WI38 (cell line): ENCODE measurements around the gene GCSH.
"Not testable (repeated sequence)": the region's sequence is repeated elsewhere in the genome, so short reads cannot be mapped to it uniquely, and the experiment has no call there.

Experiments
- H3K4me3 ChIP-seq: 2 replicates; pipeline ENCODE4 v1.5.1; 2011; ENCODE audit warnings: low read depth, mild to moderate bottlenecking, control low read depth, low read length
- CTCF ChIP-seq: IDR thresholded peaks from 2 replicates; pipeline ENCODE4 v1.5.1; 2012; ENCODE audit warnings: low read depth, mild to moderate bottlenecking, control low read depth, low read length

GCSH gene

GRCh38 chr16:81117436-81117835 lies 21.2 kb upstream of the GCSH start:
- H3K4me3 ChIP-seq = no peak overlapping the region
- no peak for TF ChIP-seq CTCF

GRCh38 chr16:81116285-81116684 lies 20.1 kb upstream of the GCSH start:
- no peak overlapping the region for H3K4me3 ChIP-seq
- no peak for TF ChIP-seq CTCF

GRCh38 chr16:81112453-81112852 lies 16.3 kb upstream of the GCSH start:
- H3K4me3 ChIP-seq = no peak overlapping the region
- TF ChIP-seq CTCF = no peak

- H3K4me3 ChIP-seq = not testable (repeated sequence)
These were observed 13.1 kb upstream of the GCSH start for GRCh38 chr16:81109274-81109673.

- no peak for TF ChIP-seq CTCF
- H3K4me3 ChIP-seq = no peak overlapping the region
These were observed 11.3 kb upstream of the GCSH start for GRCh38 chr16:81107511-81107910.

- TF ChIP-seq CTCF = no peak
- H3K4me3 ChIP-seq = no peak overlapping the region
These were observed 10.8 kb upstream of the GCSH start for GRCh38 chr16:81106826-81107503.

- H3K4me3 ChIP-seq = no peak overlapping the region
- TF ChIP-seq CTCF = no peak
These were observed 9.8 kb upstream of the GCSH start for GRCh38 chr16:81105946-81106345.

- H3K4me3 ChIP-seq = no peak overlapping the region
- TF ChIP-seq CTCF = no peak
These were observed 5.5 kb upstream of the GCSH start for GRCh38 chr16:81101702-81102101.
